Ishikawa (cell line): Measurements from ENCODE around the gene LSM12.

Experiments
- CREB1 ChIP-seq: IDR thresholded peaks from 2 replicates; pipeline ENCODE4 v1.6.1; 2012; ENCODE audit warnings: low read depth
- EP300 ChIP-seq: IDR thresholded peaks from 2 replicates; pipeline ENCODE4 v1.6.1; 2012; ENCODE audit warnings: borderline replicate concordance
- FOXM1 ChIP-seq: IDR thresholded peaks from 2 replicates; pipeline ENCODE4 v1.6.1; 2012; ENCODE audit warnings: low read depth, borderline replicate concordance
- MAX ChIP-seq: IDR thresholded peaks from 2 replicates; pipeline ENCODE4 v1.6.1; 2012
- REST ChIP-seq: IDR thresholded peaks from 2 replicates; pipeline ENCODE4 v1.6.1; 2012; ENCODE audit warnings: low read depth, mild to moderate bottlenecking
- TAF1 ChIP-seq: IDR thresholded peaks from 2 replicates; pipeline ENCODE4 v1.6.1; 2012; ENCODE audit warnings: low read depth, mild to moderate bottlenecking
- TEAD4 ChIP-seq: IDR thresholded peaks from 2 replicates; pipeline ENCODE4 v1.6.1; 2012
- USF1 ChIP-seq: IDR thresholded peaks from 2 replicates; pipeline ENCODE4 v1.6.1; 2012

- TF ChIP-seq CREB1 (no peak), EP300 (no peak), TAF1 (no peak), FOXM1 (no peak), USF1 (no peak), REST (no peak), MAX (no peak), TEAD4 (no peak)
Measured at GRCh38 chr17:44110011-44110686, 43.7 kb upstream of the LSM12 start.
